SK-N-SH (cell line): Measurements from ENCODE around the gene SHMT2.

Experiments
- CTCF ChIP-seq: fragments of 200-600 bp; sonication (generic); IDR thresholded peaks from 2 replicates; pipeline ENCODE4 v1.6.1; 2017; ENCODE audit warnings: antibody characterized with exemption, mild to moderate bottlenecking, moderate library complexity
- EZH2phosphoT487 ChIP-seq: fragments of 200-600 bp; sonication (generic); IDR thresholded peaks from 2 replicates; pipeline ENCODE4 v1.6.1; 2017; ENCODE audit warnings: low read depth, mixed run types, mild to moderate bottlenecking, antibody characterized with exemption, moderate library complexity, borderline replicate concordance

- TF ChIP-seq EZH2phosphoT487 = no peak
- TF ChIP-seq CTCF = no peak
Observed at GRCh38 chr12:57201631-57202030, 27.9 kb upstream of the SHMT2 start.
